Measurements from ENCODE around the gene TNK2.
A peak's percentile ranks its signal among the peaks of the same experiment; 100 is the strongest.
"Not testable (repeated sequence)": the region's sequence is repeated elsewhere in the genome, so short reads cannot be mapped to it uniquely, and the experiment has no call there.

The TNK2 gene

DNA sequence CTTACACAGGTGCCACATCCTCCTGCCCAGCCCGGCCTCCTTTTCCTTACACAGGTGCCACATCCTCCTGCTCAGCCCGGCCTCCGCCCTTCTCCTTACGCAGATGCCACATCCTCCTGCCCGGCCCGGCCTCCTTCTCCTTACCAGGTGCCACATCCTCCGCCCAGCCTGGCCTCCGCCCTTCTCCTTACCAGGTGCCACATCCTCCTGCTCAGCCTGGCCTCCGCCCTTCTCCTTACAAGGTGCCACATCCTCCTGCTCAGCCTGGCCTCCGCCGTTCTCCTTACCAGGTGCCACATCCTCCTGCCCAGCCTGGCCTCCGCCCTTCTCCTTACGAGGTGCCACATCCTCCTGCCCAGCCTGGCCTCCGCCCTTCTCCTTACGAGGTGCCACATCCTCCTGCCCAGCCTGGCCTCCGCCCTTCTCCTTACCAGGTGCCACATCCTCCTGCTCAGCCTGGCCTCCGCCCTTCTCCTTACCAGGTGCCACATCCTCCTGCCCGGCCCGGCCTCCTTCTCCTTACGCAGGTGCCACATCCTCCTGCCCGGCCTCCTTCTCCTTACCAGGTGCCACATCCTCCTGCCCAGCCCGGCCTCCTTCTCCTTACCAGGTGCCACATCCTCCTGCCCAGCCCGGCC lies 92.0 kb downstream of the TNK2 start:
- in situ Hi-C loops (cut with HindIII; ENCODE audit: low pct_ligation_motif_present, low pct_unique_long_range_greater_than_20kb, low sequenced_read_pairs); DNase-seq: not testable (repeated sequence)

DNA sequence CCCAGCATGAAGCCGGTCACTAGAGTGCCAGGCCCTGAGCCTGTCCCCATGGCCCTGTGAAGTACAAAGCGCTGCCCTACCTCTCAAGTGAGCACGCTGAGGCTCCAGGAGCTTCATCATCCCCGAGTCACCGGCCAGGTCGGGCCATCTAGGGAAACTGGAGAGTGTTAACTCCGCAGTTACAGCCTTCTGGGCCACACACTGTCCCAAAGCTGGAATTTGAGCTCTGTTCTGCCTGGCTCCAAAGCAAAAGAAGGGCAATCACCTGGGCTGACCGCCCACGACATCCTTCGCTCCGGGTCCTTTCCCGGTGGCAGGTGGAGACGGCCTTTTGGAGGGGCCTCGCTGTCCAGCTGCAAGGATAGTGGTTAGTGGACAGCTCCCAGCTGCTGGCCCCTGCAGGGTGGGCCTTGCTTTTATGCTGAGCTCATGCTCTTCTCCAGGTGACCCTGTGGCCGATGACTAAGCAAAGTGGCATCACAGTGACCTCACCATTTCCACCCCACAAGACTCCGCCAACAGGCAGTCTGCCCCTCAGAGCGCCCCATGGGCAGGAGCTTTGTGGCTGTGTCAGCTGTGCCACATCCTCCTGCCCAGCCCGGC lies 93.1 kb downstream of the TNK2 start:
- in situ Hi-C loops (cut with HindIII; ENCODE audit: low pct_ligation_motif_present, low pct_unique_long_range_greater_than_20kb, low sequenced_read_pairs), result no loop called here
- DNase-seq, result peak; percentile 44

- in situ Hi-C loops (cut with HindIII; ENCODE audit: low pct_ligation_motif_present, low pct_unique_long_range_greater_than_20kb, low sequenced_read_pairs), result no loop called here
- DNase-seq, result no peak
Observed at GRCh38 chr3:195813916-195814640, 94.3 kb downstream of the TNK2 start.
